ENCODE measurements around the gene CHD2.

Gene CHD2

DNA sequence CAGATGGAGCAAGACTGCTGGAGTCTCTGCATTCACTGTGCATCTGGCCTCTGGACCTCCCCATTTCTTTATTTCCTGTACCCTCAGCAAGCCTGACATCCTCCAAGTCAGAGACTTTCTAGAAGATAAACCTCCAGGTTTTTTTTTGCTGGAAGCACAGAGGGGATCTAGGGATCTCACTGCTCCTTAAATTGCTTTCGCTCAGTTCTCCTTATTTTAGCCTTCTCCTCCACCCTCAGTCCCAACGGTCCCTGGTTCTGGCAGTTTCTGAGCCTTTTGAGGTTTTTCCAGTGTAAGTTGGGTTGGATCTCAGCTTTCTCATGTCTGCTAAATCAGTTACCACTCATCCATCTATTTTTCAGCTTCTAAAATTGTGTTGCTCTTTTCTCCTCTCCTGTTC, 22.7 kb upstream of the CHD2 start:
- Histone ChIP-seq H3K23ac (ENCODE audit: low read length) (no peak overlapping the region), H4K91ac (ENCODE audit: low read depth, low read length) (peak overlapping the region; percentile 19), H2AFZ (ENCODE audit: insufficient read depth, low read length, poor library complexity) (no peak overlapping the region), H3K79me1 (ENCODE audit: low read length) (peaks cover 10% of the 10 kb centered on the region), H2BK12ac (ENCODE audit: low read length) (no peak overlapping the region), H2AK5ac (ENCODE audit: low read length) (no peak overlapping the region), H3K27ac (ENCODE audit: low read depth, low read length) (no peak overlapping the region), H3K4me2 (ENCODE audit: low read length) (no peak overlapping the region), H3K27me3 (ENCODE audit: insufficient read depth, low read length) (no peaks in the 10 kb centered on the region), H3K18ac (ENCODE audit: low read length) (no peak overlapping the region), H3K4me3 (ENCODE audit: low read depth, low read length) (no peak overlapping the region), H4K8ac (ENCODE audit: low read depth, low read length) (peak overlapping the region; percentile 49), H4K12ac (ENCODE audit: low read depth, low read length) (no peak overlapping the region), H2BK5ac (ENCODE audit: low read depth, low read length, poor library complexity) (no peak overlapping the region), H3K9me3 (ENCODE audit: insufficient read depth, low read depth, low read length) (no peaks in the 10 kb centered on the region), H3K36me3 (ENCODE audit: control insufficient read depth in 1 of 2, insufficient read depth in 2 of 2, low read length in 2 of 2) (no peaks in the 10 kb centered on the region), H3K79me2 (ENCODE audit: control insufficient read depth, insufficient read depth, low read length, poor library complexity) (no peaks in the 10 kb centered on the region), H3K4me1 (ENCODE audit: control insufficient read depth in 1 of 2, insufficient read depth in 2 of 2, low read length in 2 of 2) (peaks cover 5 to 6% of the 10 kb centered on the region in 2 experiments), H3K14ac (ENCODE audit: low read length) (no peak overlapping the region), H2BK120ac (ENCODE audit: insufficient read depth, low read length, poor library complexity) (peak overlapping the region; percentile 40), H3K4ac (ENCODE audit: low read depth, low read length) (no peak overlapping the region), H3K9ac (ENCODE audit: low read length) (no peak overlapping the region)
- no CpG with 5 or more reads among the region's 2 CpGs for WGBS (ENCODE audit: extremely low coverage, insufficient coverage, insufficient read length)
- no peak for DNase-seq

DNA sequence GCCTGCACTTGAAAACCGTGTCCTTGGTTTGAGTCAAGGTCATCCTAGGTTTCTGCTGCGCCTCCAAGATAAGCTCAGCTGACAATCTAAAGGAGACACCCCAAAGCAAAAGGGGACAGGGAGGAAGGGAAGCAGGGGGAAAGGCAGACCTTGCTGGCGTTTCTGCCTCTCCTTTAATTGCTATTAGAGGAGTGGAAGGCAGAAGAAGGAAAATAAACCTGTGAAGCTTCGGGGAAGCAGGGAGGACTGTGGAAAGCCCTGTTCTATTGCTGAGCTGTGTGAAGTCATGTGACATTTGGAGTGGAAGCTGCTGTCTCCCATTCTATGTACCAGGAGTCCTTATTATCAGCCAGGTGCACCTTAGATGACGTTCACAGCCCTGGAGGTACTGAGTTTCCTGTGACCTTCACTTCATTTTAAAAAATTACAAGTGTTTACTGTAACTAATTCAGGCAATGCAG, 21.5 kb upstream of the CHD2 start:
- Histone ChIP-seq H3K4me2 (ENCODE audit: low read length) (no peak overlapping the region), H3K9me3 (ENCODE audit: insufficient read depth, low read depth, low read length) (no peaks in the 10 kb centered on the region), H3K4me1 (ENCODE audit: control insufficient read depth in 1 of 2, insufficient read depth in 2 of 2, low read length in 2 of 2) (peaks cover 5 to 6% of the 10 kb centered on the region in 2 experiments), H3K79me1 (ENCODE audit: low read length) (peaks cover 20% of the 10 kb centered on the region), H3K79me2 (ENCODE audit: control insufficient read depth, insufficient read depth, low read length, poor library complexity) (peaks cover 10% of the 10 kb centered on the region), H4K8ac (ENCODE audit: low read depth, low read length) (peak overlapping the region; percentile 32), H4K12ac (ENCODE audit: low read depth, low read length) (no peak overlapping the region), H4K91ac (ENCODE audit: low read depth, low read length) (no peak overlapping the region), H2BK5ac (ENCODE audit: low read depth, low read length, poor library complexity) (no peak overlapping the region), H3K4ac (ENCODE audit: low read depth, low read length) (no peak overlapping the region), H3K4me3 (ENCODE audit: low read depth, low read length) (no peak overlapping the region), H3K18ac (ENCODE audit: low read length) (no peak overlapping the region), H3K27me3 (ENCODE audit: insufficient read depth, low read length) (no peaks in the 10 kb centered on the region), H2BK120ac (ENCODE audit: insufficient read depth, low read length, poor library complexity) (no peak overlapping the region), H3K9ac (ENCODE audit: low read length) (no peak overlapping the region), H2AK5ac (ENCODE audit: low read length) (no peak overlapping the region), H2BK12ac (ENCODE audit: low read length) (no peak overlapping the region), H3K36me3 (ENCODE audit: control insufficient read depth in 1 of 2, insufficient read depth in 2 of 2, low read length in 2 of 2) (no peaks in the 10 kb centered on the region), H3K14ac (ENCODE audit: low read length) (no peak overlapping the region), H2AFZ (ENCODE audit: insufficient read depth, low read length, poor library complexity) (no peak overlapping the region), H3K23ac (ENCODE audit: low read length) (no peak overlapping the region), H3K27ac (ENCODE audit: low read depth, low read length) (no peak overlapping the region)
- DNase-seq: no peak
- no CpG with 5 or more reads among the region's 5 CpGs for WGBS (ENCODE audit: extremely low coverage, insufficient coverage, insufficient read length)

DNA sequence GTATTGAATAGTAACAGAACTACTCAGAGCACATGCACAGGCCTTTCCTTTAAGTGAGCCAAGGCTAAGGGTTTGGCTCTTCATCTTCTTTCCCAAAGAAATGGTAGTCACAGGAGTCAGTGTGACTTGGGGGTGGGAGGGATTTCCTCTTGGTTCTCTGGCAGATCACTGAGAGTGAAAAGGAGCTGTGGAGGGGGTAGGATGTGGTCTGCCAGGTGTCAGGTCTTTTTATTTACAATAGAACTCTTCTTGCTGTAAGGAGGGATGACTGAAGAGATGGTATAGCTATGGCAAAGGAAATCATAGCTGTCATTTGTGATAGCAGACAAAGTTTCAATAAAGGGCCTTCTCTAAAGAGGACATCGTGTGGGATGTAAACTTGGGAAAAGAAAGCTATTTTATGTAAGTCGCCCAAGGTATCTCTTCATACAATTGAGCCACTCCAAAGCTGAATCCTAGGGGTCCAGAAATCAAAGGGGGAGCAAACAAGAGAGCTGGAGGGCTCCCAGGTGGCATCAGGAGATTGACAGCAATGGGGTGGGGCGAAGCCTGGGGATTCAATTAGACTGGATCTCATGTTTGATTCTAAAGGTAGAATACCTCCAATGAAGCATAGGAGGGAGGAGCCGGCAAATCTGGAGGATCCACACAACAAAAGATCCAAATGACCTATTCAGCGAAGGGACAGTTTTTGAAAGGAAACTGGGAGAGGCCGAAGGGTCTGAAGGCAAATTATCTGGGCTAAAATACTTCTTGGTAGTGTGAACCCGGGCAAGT, 20.0 kb upstream of the CHD2 start:
- WGBS (ENCODE audit: extremely low coverage, insufficient coverage, insufficient read length): no CpG with 5 or more reads among the region's 7 CpGs
- Histone ChIP-seq H3K27me3 (ENCODE audit: insufficient read depth, low read length) (no peaks in the 10 kb centered on the region), H3K36me3 (ENCODE audit: control insufficient read depth in 1 of 2, insufficient read depth in 2 of 2, low read length in 2 of 2) (no peaks in the 10 kb centered on the region), H4K8ac (ENCODE audit: low read depth, low read length) (no peak overlapping the region), H3K79me2 (ENCODE audit: control insufficient read depth, insufficient read depth, low read length, poor library complexity) (peaks cover 10% of the 10 kb centered on the region), H3K18ac (ENCODE audit: low read length) (no peak overlapping the region), H3K23ac (ENCODE audit: low read length) (no peak overlapping the region), H4K91ac (ENCODE audit: low read depth, low read length) (peak overlapping the region; percentile 7), H3K4me1 (ENCODE audit: control insufficient read depth in 1 of 2, insufficient read depth in 2 of 2, low read length in 2 of 2) (peaks cover 5 to 6% of the 10 kb centered on the region in 2 experiments), H3K9me3 (ENCODE audit: insufficient read depth, low read depth, low read length) (no peaks in the 10 kb centered on the region), H2AFZ (ENCODE audit: insufficient read depth, low read length, poor library complexity) (no peak overlapping the region), H3K14ac (ENCODE audit: low read length) (no peak overlapping the region), H3K4ac (ENCODE audit: low read depth, low read length) (no peak overlapping the region), H2BK120ac (ENCODE audit: insufficient read depth, low read length, poor library complexity) (no peak overlapping the region), H4K12ac (ENCODE audit: low read depth, low read length) (no peak overlapping the region), H2BK12ac (ENCODE audit: low read length) (no peak overlapping the region), H2AK5ac (ENCODE audit: low read length) (no peak overlapping the region), H3K9ac (ENCODE audit: low read length) (no peak overlapping the region), H2BK5ac (ENCODE audit: low read depth, low read length, poor library complexity) (no peak overlapping the region), H3K4me2 (ENCODE audit: low read length) (no peak overlapping the region), H3K4me3 (ENCODE audit: low read depth, low read length) (no peak overlapping the region), H3K79me1 (ENCODE audit: low read length) (peaks cover 20% of the 10 kb centered on the region), H3K27ac (ENCODE audit: low read depth, low read length) (no peak overlapping the region)
- no peak for DNase-seq

DNA sequence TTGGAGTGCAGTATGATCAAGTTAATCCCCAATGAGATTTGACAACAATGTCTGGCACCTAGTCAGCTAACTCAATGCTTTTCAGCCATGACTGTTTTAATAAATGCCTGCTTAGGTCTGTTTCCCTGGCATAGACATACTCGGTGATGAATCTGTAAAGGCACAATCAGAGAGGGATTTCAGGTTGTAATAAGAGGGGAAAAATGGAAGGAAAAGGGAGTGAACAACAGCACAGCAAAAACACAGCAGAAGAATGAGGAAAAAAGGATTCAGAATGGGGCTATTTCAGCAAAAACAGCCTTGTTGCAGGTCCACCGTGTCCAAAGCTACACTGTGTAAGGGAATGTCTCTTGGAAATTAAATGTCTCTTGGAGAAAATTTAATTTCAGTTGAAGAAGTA, 19.3 kb upstream of the CHD2 start:
- Histone ChIP-seq H3K23ac (ENCODE audit: low read length) (no peak overlapping the region), H3K18ac (ENCODE audit: low read length) (no peak overlapping the region), H3K4me3 (ENCODE audit: low read depth, low read length) (no peak overlapping the region), H3K4ac (ENCODE audit: low read depth, low read length) (no peak overlapping the region), H3K4me1 (ENCODE audit: control insufficient read depth in 1 of 2, insufficient read depth in 2 of 2, low read length in 2 of 2) (peaks cover 5 to 6% of the 10 kb centered on the region in 2 experiments), H3K9ac (ENCODE audit: low read length) (no peak overlapping the region), H4K8ac (ENCODE audit: low read depth, low read length) (no peak overlapping the region), H3K27me3 (ENCODE audit: insufficient read depth, low read length) (no peaks in the 10 kb centered on the region), H3K79me2 (ENCODE audit: control insufficient read depth, insufficient read depth, low read length, poor library complexity) (peaks cover 10% of the 10 kb centered on the region), H3K36me3 (ENCODE audit: control insufficient read depth in 1 of 2, insufficient read depth in 2 of 2, low read length in 2 of 2) (no peaks in the 10 kb centered on the region), H4K91ac (ENCODE audit: low read depth, low read length) (no peak overlapping the region), H3K27ac (ENCODE audit: low read depth, low read length) (no peak overlapping the region), H2BK120ac (ENCODE audit: insufficient read depth, low read length, poor library complexity) (peak overlapping the region; percentile 38), H4K12ac (ENCODE audit: low read depth, low read length) (no peak overlapping the region), H2BK12ac (ENCODE audit: low read length) (no peak overlapping the region), H3K4me2 (ENCODE audit: low read length) (no peak overlapping the region), H2AK5ac (ENCODE audit: low read length) (no peak overlapping the region), H3K9me3 (ENCODE audit: insufficient read depth, low read depth, low read length) (no peaks in the 10 kb centered on the region), H3K79me1 (ENCODE audit: low read length) (peaks cover 20% of the 10 kb centered on the region), H2BK5ac (ENCODE audit: low read depth, low read length, poor library complexity) (no peak overlapping the region), H3K14ac (ENCODE audit: low read length) (no peak overlapping the region), H2AFZ (ENCODE audit: insufficient read depth, low read length, poor library complexity) (no peak overlapping the region)
- no peak for DNase-seq
- WGBS (ENCODE audit: extremely low coverage, insufficient coverage, insufficient read length): no CpG with 5 or more reads among the region's 2 CpGs

Data from trophoblast cell (in vitro differentiated cells and primary cell).